Hepatocyte (in vitro differentiated cells): ENCODE results near the gene SBF2. TPM values are rescaled to one million over a fixed set of nuclear protein-coding genes. Genes with fewer than 3 reads are reported as not detected.

Experiments used
- DNase-seq: peaks from one replicate; pipeline ENCODE4 v3.0.0-alpha.2; 2016; ENCODE audit warnings: low spot score
- H2AFZ ChIP-seq: fragments of 200-600 bp; sonication (generic); 2 replicates; pipeline ENCODE4 v1.6.0; 2016; ENCODE audit warnings: antibody characterized with exemption, mild to moderate bottlenecking
- H3K27ac ChIP-seq: fragments of 200-600 bp; sonication (generic); 2 replicates; pipeline ENCODE4 v1.5.1; 2016; ENCODE audit warnings: mild to moderate bottlenecking
- H3K27me3 ChIP-seq: fragments of 200-600 bp; sonication (generic); 2 replicates; pipeline ENCODE4 v1.6.1; 2016
- H3K36me3 ChIP-seq: fragments of 200-600 bp; sonication (generic); replicated peaks from 2 replicates; pipeline ENCODE4 v1.5.1; 2016; ENCODE audit warnings: low read depth; ENCODE audit not compliant: insufficient read depth
- H3K4me1 ChIP-seq: fragments of 200-600 bp; sonication (generic); 2 replicates; pipeline ENCODE4 v1.5.1; 2016; ENCODE audit warnings: mild to moderate bottlenecking, moderate library complexity; ENCODE audit not compliant: insufficient read depth
- H3K4me2 ChIP-seq: fragments of 200-600 bp; sonication (generic); 2 replicates; pipeline ENCODE4 v1.6.0; 2016
- H3K4me3 ChIP-seq: fragments of 200-600 bp; sonication (generic); 2 replicates; pipeline ENCODE4 v1.5.1; 2016; ENCODE audit warnings: mild to moderate bottlenecking
- H3K79me2 ChIP-seq: fragments of 200-600 bp; sonication (generic); 2 replicates; pipeline ENCODE4 v1.6.0; 2017; ENCODE audit warnings: mild to moderate bottlenecking
- H3K9me2 ChIP-seq: fragments of 200-600 bp; sonication (generic); replicated peaks from 2 replicates; pipeline ENCODE4 v1.6.0; 2017; ENCODE audit warnings: mild to moderate bottlenecking; ENCODE audit not compliant: insufficient read depth
- H3K9me3 ChIP-seq: fragments of 200-600 bp; sonication (generic); 2 replicates; pipeline ENCODE4 v1.5.1; 2016; ENCODE audit warnings: low read depth, mild to moderate bottlenecking
- H4K20me1 ChIP-seq: fragments of 200-600 bp; sonication (generic); 2 replicates; pipeline ENCODE4 v1.6.0; 2016; ENCODE audit warnings: mild to moderate bottlenecking; ENCODE audit not compliant: insufficient read depth, poor library complexity, severe bottlenecking
- CTCF ChIP-seq: fragments of 200-600 bp; sonication (generic); IDR thresholded peaks from 2 replicates; pipeline ENCODE4 v1.5.1; 2016; ENCODE audit warnings: antibody characterized with exemption, mild to moderate bottlenecking; ENCODE audit not compliant: poor library complexity
- EZH2 ChIP-seq: fragments of 200-600 bp; sonication (generic); IDR thresholded peaks from 2 replicates; pipeline ENCODE4 v1.6.1; 2016; ENCODE audit warnings: antibody characterized with exemption, mild to moderate bottlenecking, borderline replicate concordance
- EZH2phosphoT487 ChIP-seq: fragments of 200-600 bp; sonication (generic); IDR thresholded peaks from one replicate; pipeline ENCODE4 v1.6.1; 2018; ENCODE audit warnings: antibody characterized with exemption, mild to moderate bottlenecking, low read depth, moderate library complexity; ENCODE audit not compliant: unreplicated experiment, severe bottlenecking
- WGBS: methylation state at CpG from one replicate; pipeline ENCODE4 v1.1.6; 2016; ENCODE audit warnings: low lambda C conversion rate; ENCODE audit errors: missing lambda C conversion rate; 5-methylcytosine and 5-hydroxymethylcytosine counted together
- polyA plus RNA-seq: library from polyadenylated mRNA; unstranded; fragments of >200 nt; fragmentation: Nextera tagmentation; extraction: Ambion mirVana; gene quantifications from 2 replicates; pipeline ENCODE4 v1.2.1, GENCODE V29; 2016
- total RNA-seq: library from RNA; depleted of rRNA; stranded (reverse); fragments of >200 nt; gene quantifications from 2 replicates; pipeline ENCODE4 v1.2.3, GENCODE V29; 2014

Gene SBF2
- total and polyA plus RNA-seq, 2 experiments from 2014 or later: 25.7 to 83.2 TPM

DNA sequence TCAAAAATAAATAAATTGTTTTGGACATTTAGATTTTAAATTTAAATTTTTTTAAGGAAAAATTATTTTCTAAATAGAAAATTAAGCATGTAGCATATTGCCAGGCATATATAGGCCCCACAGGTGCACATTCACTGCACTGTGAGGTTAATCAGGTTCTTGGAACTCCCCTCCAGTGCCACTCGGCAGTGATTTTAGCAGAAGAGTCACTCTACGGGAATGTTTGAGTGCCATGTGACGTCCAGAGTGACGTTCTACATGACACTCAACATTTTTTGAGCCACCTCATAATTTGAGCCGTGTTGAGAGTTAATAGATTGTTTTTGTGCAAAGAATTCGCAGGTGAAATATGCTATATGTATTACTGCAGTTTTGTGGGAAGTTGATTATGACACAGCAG is 552.8 kb downstream of the SBF2 start:
- peaks cover 13% of the 10 kb centered on the region for H3K4me1 ChIP-seq
- H2AFZ ChIP-seq: no peak overlapping the region
- DNase-seq: no peak
- H3K27me3 ChIP-seq: no peaks in the 10 kb centered on the region
- no peaks in the 10 kb centered on the region for H3K9me3 ChIP-seq
- no peak overlapping the region for H3K4me3 ChIP-seq
- TF ChIP-seq CTCF (no peak), EZH2 (no peak), EZH2phosphoT487 (no peak)
- peak overlapping the region; percentile 73 for H3K27ac ChIP-seq
- WGBS: 82% methylated on average over 6 of the region's 6 CpGs
- H4K20me1 ChIP-seq: no peaks in the 10 kb centered on the region
- peak overlapping the region; percentile 26 for H3K4me2 ChIP-seq
- no peaks in the 10 kb centered on the region for H3K36me3 ChIP-seq
- no peaks in the 10 kb centered on the region for H3K9me2 ChIP-seq
- H3K79me2 ChIP-seq: peaks cover 5% of the 10 kb centered on the region

DNA sequence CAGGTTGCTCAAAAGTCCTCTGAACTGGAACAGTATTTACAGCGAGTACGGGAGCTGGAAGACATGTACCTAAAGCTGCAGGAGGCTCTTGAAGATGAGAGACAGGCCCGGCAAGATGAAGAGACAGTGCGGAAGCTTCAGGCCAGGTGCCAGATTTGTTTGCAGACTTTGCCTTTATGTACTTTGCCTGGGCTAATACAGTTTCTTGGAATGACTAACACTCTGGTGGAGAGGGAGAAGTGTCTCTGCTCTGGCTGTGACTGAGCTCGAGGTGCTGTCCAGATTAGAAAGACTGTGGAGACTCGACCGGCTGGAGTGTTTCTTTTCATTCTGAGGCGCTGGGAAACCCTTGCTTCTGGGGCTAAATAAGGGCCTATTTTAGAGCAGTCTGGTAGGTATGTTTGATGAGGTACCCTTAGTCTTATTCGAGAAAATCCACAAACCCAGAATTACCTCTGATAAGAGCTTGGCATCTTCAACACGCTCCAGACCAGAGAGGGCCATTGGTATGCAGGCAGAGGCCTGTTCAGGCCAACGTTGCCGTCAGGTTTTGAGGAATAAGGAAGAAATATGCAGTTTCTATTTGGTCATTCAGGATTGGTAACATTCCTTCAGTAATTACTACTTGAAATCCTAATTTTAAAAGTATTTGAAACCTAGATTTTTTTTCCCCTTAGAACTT is 553.7 kb downstream of the SBF2 start:
- Histone ChIP-seq H3K4me2 (peak overlapping the region; percentile 26), H3K27me3 (no peaks in the 10 kb centered on the region), H3K4me1 (peaks cover 13% of the 10 kb centered on the region), H3K27ac (peak overlapping the region; percentile 73), H2AFZ (no peak overlapping the region), H3K9me3 (no peaks in the 10 kb centered on the region), H3K36me3 (no peaks in the 10 kb centered on the region), H3K4me3 (no peak overlapping the region), H3K79me2 (peaks cover 7% of the 10 kb centered on the region), H4K20me1 (no peaks in the 10 kb centered on the region), H3K9me2 (no peaks in the 10 kb centered on the region)
- 54% methylated on average over 12 of the region's 12 CpGs for WGBS
- DNase-seq: peak; percentile 75
- TF ChIP-seq CTCF (no peak), EZH2phosphoT487 (no peak), EZH2 (no peak)

DNA sequence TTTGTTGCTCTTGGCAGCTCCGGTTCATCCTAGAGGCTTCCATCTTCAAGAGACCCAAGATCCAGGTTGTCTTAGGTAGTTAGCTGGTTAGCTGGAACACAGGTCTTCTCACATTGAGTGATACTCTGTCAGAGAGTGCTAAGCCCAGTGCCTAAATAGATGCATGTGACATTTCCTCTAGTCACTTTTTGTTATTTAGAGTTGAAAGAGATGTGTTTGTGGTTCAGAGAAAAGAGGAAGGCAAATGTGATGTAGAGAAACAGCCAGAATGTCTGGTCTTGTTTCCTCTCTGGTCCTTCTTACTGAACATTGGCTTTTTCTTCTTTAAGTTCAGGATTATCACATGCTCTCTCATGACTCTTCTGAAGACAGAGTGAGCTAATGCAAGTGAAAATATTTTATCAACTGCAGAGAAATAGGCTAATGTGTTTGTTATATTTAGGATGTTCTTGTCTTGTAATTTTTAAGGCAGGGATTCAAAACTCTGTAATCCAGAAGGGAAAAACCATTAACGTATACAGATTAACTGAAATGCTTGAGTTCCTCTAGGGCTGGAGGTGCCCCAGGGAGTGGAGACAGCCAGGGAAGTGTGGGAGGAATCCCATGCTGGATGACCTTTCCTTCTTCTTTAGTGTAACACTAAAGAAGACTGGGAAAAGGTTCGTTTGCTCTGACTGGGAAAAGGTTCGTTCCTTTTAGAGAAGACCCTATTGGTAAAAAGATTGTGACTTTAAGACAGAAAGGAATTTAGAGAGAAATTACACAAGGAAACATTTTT is 554.7 kb downstream of the SBF2 start:
- Histone ChIP-seq H3K79me2 (peaks cover 7% of the 10 kb centered on the region), H4K20me1 (no peaks in the 10 kb centered on the region), H3K4me1 (peaks cover 13% of the 10 kb centered on the region), H2AFZ (no peak overlapping the region), H3K9me3 (no peaks in the 10 kb centered on the region), H3K27ac (peak overlapping the region; percentile 73), H3K36me3 (no peaks in the 10 kb centered on the region), H3K4me2 (peak overlapping the region; percentile 26), H3K9me2 (no peaks in the 10 kb centered on the region), H3K27me3 (no peaks in the 10 kb centered on the region), H3K4me3 (no peak overlapping the region)
- 89% methylated on average over 4 of the region's 4 CpGs for WGBS
- DNase-seq: no peak
- no peak for TF ChIP-seq EZH2phosphoT487
- no peak for TF ChIP-seq CTCF
- no peak for TF ChIP-seq EZH2
